SH-SY5Y (cell line): ENCODE results near the gene GAS6.

Experiments
- GATA2 ChIP-seq: IDR thresholded peaks from 2 replicates; pipeline ENCODE4 v1.6.1; 2011; ENCODE audit warnings: mild to moderate bottlenecking, low read depth, low read length
- GATA3 ChIP-seq: IDR thresholded peaks from 2 replicates; pipeline ENCODE4 v1.6.1; 2011; ENCODE audit warnings: low read depth, mild to moderate bottlenecking, low read length, moderate library complexity

GRCh38 chr13:113806526-113806925, 57.4 kb downstream of the GAS6 start:
- TF ChIP-seq GATA3 (no peak), GATA2 (no peak)
